ENCODE results near the gene HIPK1. TPM values are rescaled to one million over a fixed set of nuclear protein-coding genes. Genes with fewer than 3 reads are reported as not detected.

Gene HIPK1
- total RNA-seq, 1 donor, result 23.9 TPM

DNA sequence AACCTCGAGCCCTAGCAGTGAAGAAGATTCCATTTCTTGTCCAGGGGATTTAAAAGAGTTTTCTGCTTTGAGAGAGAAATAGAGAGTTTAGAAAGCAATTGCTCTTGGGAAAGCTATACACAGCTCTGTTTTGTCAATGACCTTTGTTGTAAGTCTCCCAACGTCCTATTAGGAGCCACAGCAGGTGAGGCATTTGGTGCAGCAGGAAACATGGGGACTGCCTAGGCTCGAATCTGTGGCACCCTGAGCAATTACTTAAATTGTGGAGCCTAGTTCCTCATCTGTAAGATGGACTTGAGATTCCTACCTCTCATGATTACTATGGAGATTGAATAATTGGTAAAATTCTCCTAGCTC lies 15.8 kb upstream of the HIPK1 start:
- Histone ChIP-seq H3K36me3 (ENCODE audit: insufficient read depth, low read length) (peaks cover 18% of the 10 kb centered on the region), H3K79me2 (ENCODE audit: insufficient read depth, low read length) (no peaks in the 10 kb centered on the region), H3K4me3 (ENCODE audit: insufficient read depth, low read length) (no peak overlapping the region), H2AFZ (ENCODE audit: low read length) (peak overlapping the region; percentile 60), H3K27ac (ENCODE audit: low read depth, low read length) (peak overlapping the region; percentile 20), H3K4me1 (ENCODE audit: insufficient read depth, low read length) (peaks cover 11% of the 10 kb centered on the region), H3K9me3 (ENCODE audit: low read depth, low read length) (no peaks in the 10 kb centered on the region), H3K4me2 (ENCODE audit: insufficient read depth, low read length) (no peak overlapping the region), H4K20me1 (ENCODE audit: insufficient read depth, low read length) (no peaks in the 10 kb centered on the region), H3K27me3 (ENCODE audit: insufficient read depth, low read length) (no peaks in the 10 kb centered on the region)
- TF ChIP-seq, protein P1, sequence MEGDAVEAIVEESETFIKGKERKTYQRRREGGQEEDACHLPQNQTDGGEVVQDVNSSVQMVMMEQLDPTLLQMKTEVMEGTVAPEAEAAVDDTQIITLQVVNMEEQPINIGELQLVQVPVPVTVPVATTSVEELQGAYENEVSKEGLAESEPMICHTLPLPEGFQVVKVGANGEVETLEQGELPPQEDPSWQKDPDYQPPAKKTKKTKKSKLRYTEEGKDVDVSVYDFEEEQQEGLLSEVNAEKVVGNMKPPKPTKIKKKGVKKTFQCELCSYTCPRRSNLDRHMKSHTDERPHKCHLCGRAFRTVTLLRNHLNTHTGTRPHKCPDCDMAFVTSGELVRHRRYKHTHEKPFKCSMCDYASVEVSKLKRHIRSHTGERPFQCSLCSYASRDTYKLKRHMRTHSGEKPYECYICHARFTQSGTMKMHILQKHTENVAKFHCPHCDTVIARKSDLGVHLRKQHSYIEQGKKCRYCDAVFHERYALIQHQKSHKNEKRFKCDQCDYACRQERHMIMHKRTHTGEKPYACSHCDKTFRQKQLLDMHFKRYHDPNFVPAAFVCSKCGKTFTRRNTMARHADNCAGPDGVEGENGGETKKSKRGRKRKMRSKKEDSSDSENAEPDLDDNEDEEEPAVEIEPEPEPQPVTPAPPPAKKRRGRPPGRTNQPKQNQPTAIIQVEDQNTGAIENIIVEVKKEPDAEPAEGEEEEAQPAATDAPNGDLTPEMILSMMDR (IDR thresholded peaks at IDR 0.05; ENCODE audit: extremely low read depth, low read depth, low read length), result no peak
- DNase-seq (ENCODE audit: insufficient read length, low spot score, missing footprints), result no peak

DNA sequence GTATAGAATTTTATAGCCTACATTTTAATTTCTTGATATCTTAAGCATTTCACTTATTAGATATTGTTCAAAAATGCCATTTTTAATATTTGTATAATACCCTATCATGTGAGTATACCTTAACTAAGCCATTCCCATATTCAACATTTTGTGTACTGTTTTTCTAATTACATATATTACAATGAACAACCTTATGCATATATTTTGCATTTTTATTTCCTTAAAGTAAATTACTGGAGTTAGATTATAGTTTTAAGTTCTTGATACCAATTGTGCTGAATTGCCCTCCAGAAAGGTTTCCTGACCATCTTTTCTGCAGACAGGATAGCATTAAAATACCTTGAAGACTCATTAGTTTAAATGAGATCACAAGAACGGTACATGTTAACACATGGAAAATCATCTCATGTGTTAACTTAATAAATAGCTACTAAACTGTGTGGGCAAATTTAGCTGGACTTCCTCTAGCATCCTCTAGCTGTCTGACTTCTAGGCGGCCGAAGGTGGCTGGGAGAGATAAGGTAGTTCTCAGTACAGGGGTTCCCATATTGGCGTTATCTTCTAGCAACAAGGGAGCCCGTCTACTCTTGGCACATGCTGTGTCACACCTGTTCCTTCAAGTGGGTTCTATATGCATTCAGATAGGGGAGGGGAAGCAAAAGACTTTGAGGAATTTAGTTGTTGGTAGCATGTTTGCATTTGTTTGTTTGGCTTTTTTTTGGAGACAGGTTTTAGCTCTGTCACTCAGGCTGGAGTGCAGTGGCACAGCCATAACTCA lies 15.0 kb upstream of the HIPK1 start:
- H3K36me3 ChIP-seq (ENCODE audit: insufficient read depth, low read length), result peaks cover 12% of the 10 kb centered on the region
- H3K4me3 ChIP-seq (ENCODE audit: insufficient read depth, low read length), result no peak overlapping the region
- no peaks in the 10 kb centered on the region for H3K27me3 ChIP-seq (ENCODE audit: insufficient read depth, low read length)
- TF ChIP-seq, protein P1 (IDR thresholded peaks at IDR 0.05; ENCODE audit: extremely low read depth, low read depth, low read length), result no peak
- H3K79me2 ChIP-seq (ENCODE audit: insufficient read depth, low read length), result no peaks in the 10 kb centered on the region
- H4K20me1 ChIP-seq (ENCODE audit: insufficient read depth, low read length), result no peaks in the 10 kb centered on the region
- no peak for DNase-seq (ENCODE audit: insufficient read length, low spot score, missing footprints)
- no peaks in the 10 kb centered on the region for H3K9me3 ChIP-seq (ENCODE audit: low read depth, low read length)
- no peak overlapping the region for H2AFZ ChIP-seq (ENCODE audit: low read length)
- H3K27ac ChIP-seq (ENCODE audit: low read depth, low read length), result no peak overlapping the region
- H3K4me2 ChIP-seq (ENCODE audit: insufficient read depth, low read length), result no peak overlapping the region
- peaks cover 11% of the 10 kb centered on the region for H3K4me1 ChIP-seq (ENCODE audit: insufficient read depth, low read length)

DNA sequence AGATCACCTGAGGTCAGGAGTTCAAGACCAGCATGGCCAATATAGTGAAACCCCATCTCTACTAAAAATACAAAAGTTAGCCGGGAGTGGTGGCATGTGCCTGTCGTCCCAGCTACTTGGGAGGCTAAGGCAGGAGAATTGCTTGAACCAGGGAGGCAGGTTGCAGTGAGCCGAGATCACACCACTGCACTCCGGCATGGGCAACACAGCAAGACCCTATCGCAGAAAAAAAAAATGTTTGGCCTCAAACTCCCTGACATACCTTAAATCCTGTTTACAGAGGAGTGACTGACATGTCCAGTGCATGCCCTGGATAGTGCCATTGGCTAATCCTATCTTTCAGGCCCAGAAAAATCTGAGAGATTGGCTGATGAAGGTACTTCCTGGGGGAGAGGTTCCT lies 12.2 kb upstream of the HIPK1 start:
- H2AFZ ChIP-seq (ENCODE audit: low read length), result no peak overlapping the region
- H3K27ac ChIP-seq (ENCODE audit: low read depth, low read length), result no peak overlapping the region
- H3K4me3 ChIP-seq (ENCODE audit: insufficient read depth, low read length), result no peak overlapping the region
- no peak overlapping the region for H3K4me2 ChIP-seq (ENCODE audit: insufficient read depth, low read length)
- TF ChIP-seq, protein P1 (IDR thresholded peaks at IDR 0.05; ENCODE audit: extremely low read depth, low read depth, low read length), result no peak
- no peak for DNase-seq (ENCODE audit: insufficient read length, low spot score, missing footprints)
- peaks cover 3% of the 10 kb centered on the region for H3K36me3 ChIP-seq (ENCODE audit: insufficient read depth, low read length)
- no peaks in the 10 kb centered on the region for H4K20me1 ChIP-seq (ENCODE audit: insufficient read depth, low read length)
- H3K4me1 ChIP-seq (ENCODE audit: insufficient read depth, low read length), result peaks cover 11% of the 10 kb centered on the region
- no peaks in the 10 kb centered on the region for H3K27me3 ChIP-seq (ENCODE audit: insufficient read depth, low read length)
- H3K79me2 ChIP-seq (ENCODE audit: insufficient read depth, low read length), result no peaks in the 10 kb centered on the region
- H3K9me3 ChIP-seq (ENCODE audit: low read depth, low read length), result no peaks in the 10 kb centered on the region

DNA sequence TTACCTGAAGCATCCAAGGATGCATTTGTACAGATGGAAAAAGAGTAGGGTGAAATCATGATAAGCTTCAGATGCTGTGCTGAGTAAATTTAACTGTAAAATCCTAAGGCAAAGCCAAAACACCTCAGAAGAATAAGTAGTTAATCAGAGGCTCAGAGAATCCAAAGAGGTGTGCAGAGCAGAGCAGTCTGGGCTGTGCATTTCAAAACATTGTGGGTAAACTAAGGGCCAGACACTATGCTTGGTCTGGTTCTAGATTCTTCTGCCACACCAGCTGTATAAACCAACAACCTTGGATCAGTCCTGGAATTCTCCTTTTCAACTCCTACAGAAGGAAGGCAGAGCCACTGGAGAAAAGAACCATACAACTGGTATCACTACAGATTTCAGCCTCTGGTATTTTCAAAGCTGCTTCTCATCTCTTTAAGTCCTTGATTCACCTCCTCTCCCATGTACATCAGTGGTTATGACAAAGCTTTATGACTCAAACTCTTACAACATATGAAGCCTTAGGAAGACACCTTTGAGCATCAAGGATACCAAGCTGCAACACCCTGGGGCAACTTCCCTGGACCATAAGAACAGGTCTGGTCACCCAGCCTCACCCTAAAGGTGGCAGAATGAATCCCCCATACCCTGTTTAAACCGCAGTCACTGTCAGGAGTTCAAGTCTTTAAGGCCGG lies 11.6 kb upstream of the HIPK1 start:
- Histone ChIP-seq H3K36me3 (ENCODE audit: insufficient read depth, low read length) (peaks cover 3% of the 10 kb centered on the region), H3K4me2 (ENCODE audit: insufficient read depth, low read length) (no peak overlapping the region), H3K4me3 (ENCODE audit: insufficient read depth, low read length) (no peak overlapping the region), H4K20me1 (ENCODE audit: insufficient read depth, low read length) (no peaks in the 10 kb centered on the region), H3K27ac (ENCODE audit: low read depth, low read length) (no peak overlapping the region), H2AFZ (ENCODE audit: low read length) (no peak overlapping the region), H3K9me3 (ENCODE audit: low read depth, low read length) (no peaks in the 10 kb centered on the region), H3K27me3 (ENCODE audit: insufficient read depth, low read length) (no peaks in the 10 kb centered on the region), H3K4me1 (ENCODE audit: insufficient read depth, low read length) (peaks cover 10% of the 10 kb centered on the region), H3K79me2 (ENCODE audit: insufficient read depth, low read length) (no peaks in the 10 kb centered on the region)
- peak; percentile 51 for DNase-seq (ENCODE audit: insufficient read length, low spot score, missing footprints)
- TF ChIP-seq, protein P1 (IDR thresholded peaks at IDR 0.05; ENCODE audit: extremely low read depth, low read depth, low read length), result no peak
